ENCODE measurements around the gene SH3RF3. TPM values are rescaled to one million over a fixed set of nuclear protein-coding genes. Genes with fewer than 3 reads are reported as not detected.

The SH3RF3 gene
- total RNA-seq, 1 donor from 2014 or later: 7.4 TPM

GRCh38 chr2:109288544-109289368, 159.8 kb downstream of the SH3RF3 start:
- intact Hi-C loops (cut with DNase I): no loop called here
- Histone ChIP-seq H3K4me3 (no peak overlapping the region), H3K9me3 (no peaks in the 10 kb centered on the region), H3K36me3 (no peaks in the 10 kb centered on the region), H3K27me3 (no peaks in the 10 kb centered on the region), H3K4me1 (peaks cover 11% of the 10 kb centered on the region), H3K27ac (no peak overlapping the region)
- no peak for DNase-seq
- ATAC-seq: no peak
- no peak for TF ChIP-seq CTCF (IDR thresholded peaks at IDR 0.05)

GRCh38 chr2:109289504-109290222, 160.7 kb downstream of the SH3RF3 start:
- intact Hi-C loops (cut with DNase I): no loop called here

GRCh38 chr2:109290887-109291643, 162.1 kb downstream of the SH3RF3 start:
- intact Hi-C loops (cut with DNase I): no loop called here
- DNase-seq: no peak
- Histone ChIP-seq H3K27ac (no peak overlapping the region), H3K36me3 (no peaks in the 10 kb centered on the region), H3K27me3 (no peaks in the 10 kb centered on the region), H3K9me3 (no peaks in the 10 kb centered on the region), H3K4me3 (no peak overlapping the region), H3K4me1 (no peaks in the 10 kb centered on the region)
- no peak for TF ChIP-seq CTCF (IDR thresholded peaks at IDR 0.05)
- no peak for ATAC-seq

More at GRCh38 chr2:109289504-109290222, 160.7 kb downstream of the SH3RF3 start:
- no peak overlapping the region for H3K27ac ChIP-seq
- DNase-seq (no peak), ATAC-seq (no peak)
- H3K4me3 ChIP-seq: no peak overlapping the region
- no peaks in the 10 kb centered on the region for H3K27me3 ChIP-seq
- H3K9me3 ChIP-seq: no peaks in the 10 kb centered on the region
- peaks cover 11% of the 10 kb centered on the region for H3K4me1 ChIP-seq
- no peaks in the 10 kb centered on the region for H3K36me3 ChIP-seq
- TF ChIP-seq CTCF (IDR thresholded peaks at IDR 0.05): no peak

DNA sequence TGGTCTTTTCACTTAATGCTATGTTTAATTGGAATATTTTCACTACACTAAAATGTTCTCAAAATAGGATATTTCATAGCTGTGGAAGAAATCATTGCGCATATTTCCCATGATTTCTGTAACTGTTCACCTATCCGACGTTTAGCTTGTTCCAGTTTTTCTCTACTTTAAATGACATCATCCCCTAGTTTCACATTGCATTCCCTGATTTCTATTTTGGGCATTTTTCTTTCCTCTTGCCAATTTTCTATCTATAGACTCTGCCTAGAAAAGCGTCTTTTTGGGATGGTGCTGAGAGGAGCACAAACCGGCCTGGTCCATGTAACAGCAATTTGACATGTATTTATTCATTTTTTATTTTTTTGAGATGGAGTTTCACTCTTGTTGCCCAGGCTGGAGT, 163.4 kb downstream of the SH3RF3 start:
- intact Hi-C loops (cut with DNase I): no loop called here
- no peak for TF ChIP-seq CTCF (IDR thresholded peaks at IDR 0.05)
- ATAC-seq (no peak), DNase-seq (no peak)
- Histone ChIP-seq H3K36me3 (no peaks in the 10 kb centered on the region), H3K27me3 (no peaks in the 10 kb centered on the region), H3K9me3 (no peaks in the 10 kb centered on the region), H3K4me1 (no peaks in the 10 kb centered on the region), H3K27ac (no peak overlapping the region), H3K4me3 (no peak overlapping the region)

GRCh38 chr2:109293663-109294062, 164.7 kb downstream of the SH3RF3 start:
- no peaks in the 10 kb centered on the region for H3K27me3 ChIP-seq
- H3K36me3 ChIP-seq: no peaks in the 10 kb centered on the region
- H3K9me3 ChIP-seq: no peaks in the 10 kb centered on the region
- no peak overlapping the region for H3K27ac ChIP-seq
- intact Hi-C loops (cut with DNase I): no loop called here
- ATAC-seq (no peak), DNase-seq (no peak)
- H3K4me1 ChIP-seq: no peaks in the 10 kb centered on the region
- no peak for TF ChIP-seq CTCF (IDR thresholded peaks at IDR 0.05)
- H3K4me3 ChIP-seq: no peak overlapping the region
